ENCODE measurements around the gene PATJ. TPM values are rescaled to one million over a fixed set of nuclear protein-coding genes. Genes with fewer than 3 reads are reported as not detected.

Gene PATJ
- total RNA-seq, 1 experiment from 2014 or later: 28.7 TPM

DNA sequence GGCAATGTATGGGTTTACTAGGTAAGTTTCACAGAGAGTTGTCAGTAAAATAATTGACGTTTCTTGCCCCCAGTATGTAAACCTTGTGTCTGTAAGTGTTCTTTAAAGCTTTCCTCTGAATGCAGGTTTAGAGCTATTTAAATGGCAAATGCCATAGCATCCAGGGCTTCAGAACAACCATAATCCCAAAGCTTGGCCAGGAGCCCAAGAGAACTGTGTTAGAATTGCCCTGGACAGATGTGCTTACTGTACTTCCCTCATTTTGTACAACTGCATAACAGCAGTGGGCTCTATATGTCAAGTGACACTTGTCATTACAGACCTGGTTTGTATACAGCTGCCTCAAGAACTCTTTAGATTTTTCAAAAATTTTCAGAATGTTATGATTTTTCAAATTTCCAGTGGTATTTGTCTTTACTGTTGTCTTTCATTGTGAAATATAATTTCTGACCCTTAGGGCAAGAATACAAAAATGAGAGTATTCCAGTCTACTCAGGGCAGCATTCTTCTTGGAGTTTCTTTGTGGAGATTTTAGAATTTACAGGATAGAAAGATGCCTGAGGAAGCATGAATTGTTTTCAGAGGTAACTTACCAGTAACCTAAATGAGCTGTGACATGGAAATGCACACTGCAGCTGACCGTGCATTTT, 315.5 kb downstream of the PATJ start:
- ATAC-seq: no peak
- no peaks in the 10 kb centered on the region for H3K9me2 ChIP-seq (replicated peaks; ENCODE audit: low read length)
- no peaks in the 10 kb centered on the region for H4K20me1 ChIP-seq (ENCODE audit: low read length)
- DNase-seq: no peak
- TF ChIP-seq CTCF (conservative IDR thresholded peaks at IDR 0.05; ENCODE audit: low read depth, low read length) (no peak), EZH2phosphoT487 (IDR thresholded peaks at IDR 0.05; ENCODE audit: borderline replicate concordance, low read length) (no peak), EZH2 (IDR thresholded peaks at IDR 0.05; ENCODE audit: low read length, unreplicated experiment) (no peak)
- no peaks in the 10 kb centered on the region for H3F3A ChIP-seq (ENCODE audit: low read length, unreplicated experiment)
- no TSS peak for BruUV-seq (replicated peaks)
- H3K27ac ChIP-seq (ENCODE audit: low read length): no peak overlapping the region
- H3K9ac ChIP-seq (ENCODE audit: low read length): no peak overlapping the region
- H3K4me2 ChIP-seq (ENCODE audit: low read length): no peak overlapping the region
- no peaks in the 10 kb centered on the region for H3K9me3 ChIP-seq (ENCODE audit: low read length)
- CTCF ChIA-PET: no interaction called here
- no peak overlapping the region for H3K4me3 ChIP-seq (ENCODE audit: low read length)
- POLR2A ChIA-PET (ENCODE audit: unreplicated experiment): no interaction called here
- no peaks in the 10 kb centered on the region for H3K36me3 ChIP-seq (ENCODE audit: low read depth, low read length)
- intact Hi-C loops (cut with micrococcal nuclease): no loop called here
- no peaks in the 10 kb centered on the region for H3K79me2 ChIP-seq (ENCODE audit: low read length)
- H3K27me3 ChIP-seq (ENCODE audit: low read length): no peaks in the 10 kb centered on the region
- H2AFZ ChIP-seq (ENCODE audit: low read length): no peak overlapping the region
- H3K4me1 ChIP-seq (ENCODE audit: insufficient read depth, low read length): no peaks in the 10 kb centered on the region

- TF ChIP-seq CTCF (conservative IDR thresholded peaks at IDR 0.05; ENCODE audit: low read depth, low read length) (no peak), EZH2 (IDR thresholded peaks at IDR 0.05; ENCODE audit: low read length, unreplicated experiment) (no peak), EZH2phosphoT487 (IDR thresholded peaks at IDR 0.05; ENCODE audit: borderline replicate concordance, low read length) (no peak)
- H3K9me3 ChIP-seq (ENCODE audit: low read length): no peaks in the 10 kb centered on the region
- no TSS peak for BruUV-seq (replicated peaks)
- ChIA-PET POLR2A (ENCODE audit: unreplicated experiment) (no interaction called here), CTCF (interaction anchor here (0.5 kb wide), 1 partner anchor 76 kb away, joined by 8 read pairs; no protein-coding TSS in a partner anchor)
- no peak overlapping the region for H3K9ac ChIP-seq (ENCODE audit: low read length)
- no peaks in the 10 kb centered on the region for H3K79me2 ChIP-seq (ENCODE audit: low read length)
- intact Hi-C loops (cut with micrococcal nuclease): no loop called here
- DNase-seq (no peak), ATAC-seq (no peak)
- no peaks in the 10 kb centered on the region for H3K27me3 ChIP-seq (ENCODE audit: low read length)
- H3K27ac ChIP-seq (ENCODE audit: low read length): no peak overlapping the region
- H3K4me1 ChIP-seq (ENCODE audit: insufficient read depth, low read length): no peaks in the 10 kb centered on the region
- H3K4me2 ChIP-seq (ENCODE audit: low read length): no peak overlapping the region
- no peaks in the 10 kb centered on the region for H4K20me1 ChIP-seq (ENCODE audit: low read length)
- H3K9me2 ChIP-seq (replicated peaks; ENCODE audit: low read length): no peaks in the 10 kb centered on the region
- H3K4me3 ChIP-seq (ENCODE audit: low read length): no peak overlapping the region
- H3K36me3 ChIP-seq (ENCODE audit: low read depth, low read length): no peaks in the 10 kb centered on the region
- H3F3A ChIP-seq (ENCODE audit: low read length, unreplicated experiment): no peaks in the 10 kb centered on the region
- no peak overlapping the region for H2AFZ ChIP-seq (ENCODE audit: low read length)
Measured at GRCh38 chr1:62058956-62059355, 316.7 kb downstream of the PATJ start.

DNA sequence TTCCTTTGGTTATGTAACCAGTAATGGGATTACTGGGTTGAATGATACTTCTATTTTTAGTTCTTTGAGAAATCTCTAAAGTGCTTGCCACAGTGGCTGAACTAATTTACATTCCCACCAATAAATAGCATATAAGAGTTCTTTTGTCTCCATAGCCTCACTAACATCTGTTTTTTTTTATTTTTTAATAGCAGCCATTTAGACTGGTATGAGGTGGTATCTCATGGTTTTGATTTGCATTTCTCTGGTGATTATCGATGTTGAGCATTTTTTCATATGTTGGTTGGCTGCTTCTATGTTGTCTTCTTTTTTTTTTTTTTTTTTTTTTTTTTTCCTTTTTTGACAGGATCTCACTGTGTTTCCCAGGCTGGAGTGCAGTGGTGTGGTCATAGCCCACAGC, 319.8 kb downstream of the PATJ start:
- Histone ChIP-seq H3K4me2 (ENCODE audit: low read length) (no peak overlapping the region), H3K4me1 (ENCODE audit: insufficient read depth, low read length) (no peaks in the 10 kb centered on the region), H3K4me3 (ENCODE audit: low read length) (no peak overlapping the region), H3K27me3 (ENCODE audit: low read length) (no peaks in the 10 kb centered on the region), H3K9ac (ENCODE audit: low read length) (no peak overlapping the region), H3K9me2 (replicated peaks; ENCODE audit: low read length) (no peaks in the 10 kb centered on the region), H3K27ac (ENCODE audit: low read length) (no peak overlapping the region), H3K79me2 (ENCODE audit: low read length) (no peaks in the 10 kb centered on the region), H3K9me3 (ENCODE audit: low read length) (no peaks in the 10 kb centered on the region), H3F3A (ENCODE audit: low read length, unreplicated experiment) (no peaks in the 10 kb centered on the region), H2AFZ (ENCODE audit: low read length) (no peak overlapping the region), H3K36me3 (ENCODE audit: low read depth, low read length) (peaks cover 7% of the 10 kb centered on the region), H4K20me1 (ENCODE audit: low read length) (no peaks in the 10 kb centered on the region)
- no TSS peak for BruUV-seq (replicated peaks)
- ChIA-PET POLR2A (ENCODE audit: unreplicated experiment) (no interaction called here), CTCF (no interaction called here)
- no peak for TF ChIP-seq EZH2phosphoT487 (IDR thresholded peaks at IDR 0.05; ENCODE audit: borderline replicate concordance, low read length)
- TF ChIP-seq CTCF (conservative IDR thresholded peaks at IDR 0.05; ENCODE audit: low read depth, low read length): no peak
- TF ChIP-seq EZH2 (IDR thresholded peaks at IDR 0.05; ENCODE audit: low read length, unreplicated experiment): no peak
- no peak for ATAC-seq
- no peak for DNase-seq
- intact Hi-C loops (cut with micrococcal nuclease): no loop called here
